Neuron (in vitro differentiated cells): Measurements from ENCODE around the gene PMPCB.

Experiments used
- H2AFZ ChIP-seq: one replicate; pipeline ENCODE4 v1.6.1; 2013; ENCODE audit warnings: low read depth, mild to moderate bottlenecking, inconsistent platforms, low read length, moderate library complexity
- H3K27me3 ChIP-seq: one replicate; pipeline ENCODE4 v1.6.1; 2013; ENCODE audit warnings: low read length; ENCODE audit not compliant: insufficient read depth
- H3K36me3 ChIP-seq: one replicate; pipeline ENCODE4 v1.6.1; 2013; ENCODE audit warnings: low read length; ENCODE audit not compliant: insufficient read depth
- H3K4me1 ChIP-seq: one replicate; pipeline ENCODE4 v1.6.1; 2013; ENCODE audit warnings: low read length; ENCODE audit not compliant: insufficient read depth
- H3K4me3 ChIP-seq: 2 replicates; pipeline ENCODE4 v1.5.1; 2013; ENCODE audit warnings: mild to moderate bottlenecking, low read length, moderate library complexity
- H3K9me3 ChIP-seq: one replicate; pipeline ENCODE4 v1.6.1; 2013; ENCODE audit warnings: low read length

Gene PMPCB

GRCh38 chr7:103344453-103345149, 47.4 kb downstream of the PMPCB start, which contains the start of gene DNAJC2:
Gene DNAJC2, minus strand, starts transcription at chr7:103344767. Its CDS starts 145 bp downstream, at chr7:103344622.
- H3K4me1 ChIP-seq: peaks cover 27% of the 10 kb centered on the region
- no peaks in the 10 kb centered on the region for H3K9me3 ChIP-seq
- H2AFZ ChIP-seq: peak within 1 kb of the TSS; percentile 99
- no peaks in the 10 kb centered on the region for H3K27me3 ChIP-seq
- H3K4me3 ChIP-seq: peak within 1 kb of the TSS; percentile 79
- H3K36me3 ChIP-seq: peaks cover 23% of the 10 kb centered on the region

- Histone ChIP-seq H3K27me3 (no peaks in the 10 kb centered on the region), H3K9me3 (no peaks in the 10 kb centered on the region), H3K4me3 (peak overlapping the region; percentile 71), H3K36me3 (peaks cover 12% of the 10 kb centered on the region), H3K4me1 (peaks cover 27% of the 10 kb centered on the region), H2AFZ (peak overlapping the region; percentile 90)
These were observed 49.2 kb downstream of the PMPCB start for GRCh38 chr7:103346396-103346795.

GRCh38 chr7:103347507-103348267, 50.5 kb downstream of the PMPCB start, which contains the start of gene PSMC2:
Gene PSMC2, plus strand, starts transcription at chr7:103347643. Its CDS starts 69 bp downstream, at chr7:103347712.
- H3K4me1 ChIP-seq: peaks cover 27% of the 10 kb centered on the region
- peaks cover 9% of the 10 kb centered on the region for H3K36me3 ChIP-seq
- no peaks in the 10 kb centered on the region for H3K9me3 ChIP-seq
- no peaks in the 10 kb centered on the region for H3K27me3 ChIP-seq
- H2AFZ ChIP-seq: peak within 1 kb of the TSS; percentile 90
- peak within 1 kb of the TSS; percentile 71 for H3K4me3 ChIP-seq

GRCh38 chr7:103348452-103348851, 51.2 kb downstream of the PMPCB start:
- Histone ChIP-seq H3K4me1 (peaks cover 24% of the 10 kb centered on the region), H3K36me3 (peaks cover 16% of the 10 kb centered on the region), H2AFZ (no peak overlapping the region), H3K9me3 (no peaks in the 10 kb centered on the region), H3K4me3 (peak overlapping the region; percentile 71), H3K27me3 (no peaks in the 10 kb centered on the region)

GRCh38 chr7:103348959-103349358, 51.7 kb downstream of the PMPCB start:
- peak overlapping the region; percentile 71 for H3K4me3 ChIP-seq
- H2AFZ ChIP-seq: no peak overlapping the region
- H3K4me1 ChIP-seq: peaks cover 19% of the 10 kb centered on the region
- no peaks in the 10 kb centered on the region for H3K9me3 ChIP-seq
- no peaks in the 10 kb centered on the region for H3K27me3 ChIP-seq
- H3K36me3 ChIP-seq: peaks cover 19% of the 10 kb centered on the region

- no peaks in the 10 kb centered on the region for H3K27me3 ChIP-seq
- no peak overlapping the region for H3K4me3 ChIP-seq
- H3K9me3 ChIP-seq: no peaks in the 10 kb centered on the region
- H3K36me3 ChIP-seq: peaks cover 24% of the 10 kb centered on the region
- H3K4me1 ChIP-seq: peaks cover 19% of the 10 kb centered on the region
- no peak overlapping the region for H2AFZ ChIP-seq
These were observed 52.6 kb downstream of the PMPCB start for GRCh38 chr7:103349805-103350204.
